Measurements from ENCODE around the gene GNL3. TPM values are rescaled to one million over a fixed set of nuclear protein-coding genes. Genes with fewer than 3 reads are reported as not detected.
A peak's percentile ranks its signal among the peaks of the same experiment; 100 is the strongest.

GNL3 gene
- total RNA-seq, 2 experiments from 2014 or later = 104 to 106 TPM

DNA sequence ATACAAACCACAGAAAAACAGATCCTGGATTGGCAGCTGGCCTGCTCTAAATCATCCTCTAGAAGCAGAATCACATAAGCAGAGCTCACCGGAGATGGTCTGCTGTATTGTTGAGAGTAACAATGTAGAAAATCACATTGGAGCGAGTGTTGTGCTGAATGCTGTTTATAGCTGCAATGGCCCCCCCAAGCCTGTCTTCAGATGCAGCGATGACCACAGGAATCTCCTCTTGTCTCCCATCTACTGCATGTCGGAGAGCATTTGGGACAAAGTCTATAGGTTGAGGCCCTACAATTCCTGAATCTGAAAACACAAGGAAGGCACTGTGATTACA is 11.8 kb downstream of the GNL3 start:
- intact Hi-C loops (cut with DNase I, micrococcal nuclease) = no loop called here
- Mint-ChIP-seq H3K4me3 (no peak overlapping the region), H3K9me3 (no peaks in the 10 kb centered on the region), H3K27ac (peak overlapping the region; percentile 31), H3K4me1 (ENCODE audit: low read depth) (no peaks in the 10 kb centered on the region), H3K36me3 (ENCODE audit: low read depth) (peaks cover 63% of the 10 kb centered on the region), H3K27me3 (no peaks in the 10 kb centered on the region)
- Histone ChIP-seq H3K9me3 (ENCODE audit: control insufficient read depth in 1 of 2, insufficient read depth in 1 of 2, low read length in 2 of 2) (no peaks in the 10 kb centered on the region), H3K27ac (ENCODE audit: low read depth in 1 of 2, low read length in 2 of 2) (no peak overlapping the region), H3K4me3 (ENCODE audit: low read length) (no peak overlapping the region), H3K36me3 (ENCODE audit: insufficient read depth, low read length) (peaks cover 62% of the 10 kb centered on the region), H3K4me1 (ENCODE audit: insufficient read depth, low read length) (peaks cover 5% of the 10 kb centered on the region), H3K27me3 (ENCODE audit: control insufficient read depth in 1 of 2, insufficient read depth in 2 of 2, low read length in 2 of 2) (no peaks in the 10 kb centered on the region)
- ChIA-PET CTCF (no interaction called here), POLR2A (interaction anchor here (0.5 kb wide), 1 partner anchor 71 kb away, joined by 3 read pairs; no protein-coding TSS in a partner anchor)
- TF ChIP-seq, protein P1, sequence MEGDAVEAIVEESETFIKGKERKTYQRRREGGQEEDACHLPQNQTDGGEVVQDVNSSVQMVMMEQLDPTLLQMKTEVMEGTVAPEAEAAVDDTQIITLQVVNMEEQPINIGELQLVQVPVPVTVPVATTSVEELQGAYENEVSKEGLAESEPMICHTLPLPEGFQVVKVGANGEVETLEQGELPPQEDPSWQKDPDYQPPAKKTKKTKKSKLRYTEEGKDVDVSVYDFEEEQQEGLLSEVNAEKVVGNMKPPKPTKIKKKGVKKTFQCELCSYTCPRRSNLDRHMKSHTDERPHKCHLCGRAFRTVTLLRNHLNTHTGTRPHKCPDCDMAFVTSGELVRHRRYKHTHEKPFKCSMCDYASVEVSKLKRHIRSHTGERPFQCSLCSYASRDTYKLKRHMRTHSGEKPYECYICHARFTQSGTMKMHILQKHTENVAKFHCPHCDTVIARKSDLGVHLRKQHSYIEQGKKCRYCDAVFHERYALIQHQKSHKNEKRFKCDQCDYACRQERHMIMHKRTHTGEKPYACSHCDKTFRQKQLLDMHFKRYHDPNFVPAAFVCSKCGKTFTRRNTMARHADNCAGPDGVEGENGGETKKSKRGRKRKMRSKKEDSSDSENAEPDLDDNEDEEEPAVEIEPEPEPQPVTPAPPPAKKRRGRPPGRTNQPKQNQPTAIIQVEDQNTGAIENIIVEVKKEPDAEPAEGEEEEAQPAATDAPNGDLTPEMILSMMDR (IDR thresholded peaks at IDR 0.05) = no peak
- DNase-seq (no peak), ATAC-seq (ENCODE audit: poor library complexity) (no peak)

DNA sequence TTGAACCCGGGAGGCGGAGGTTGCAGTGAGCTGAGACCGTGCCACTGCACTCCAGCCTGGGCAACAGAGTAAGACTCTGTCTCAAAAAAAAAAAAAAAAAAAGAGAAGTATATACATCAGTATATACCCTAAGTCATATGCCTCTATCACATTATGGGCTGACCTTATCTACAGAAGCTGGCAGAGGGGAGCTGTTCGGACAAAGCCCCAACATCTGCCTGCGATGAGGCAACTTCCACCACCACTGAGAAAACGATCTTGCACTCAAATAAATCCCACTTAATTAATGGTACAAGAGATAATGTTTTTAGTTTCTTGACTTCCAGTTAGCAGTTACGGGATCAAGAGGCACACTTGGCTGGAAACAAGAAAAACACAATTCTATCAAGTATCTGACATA is 17.5 kb downstream of the GNL3 start:
- no peak for ATAC-seq (ENCODE audit: poor library complexity)
- Mint-ChIP-seq H3K27me3 (no peaks in the 10 kb centered on the region), H3K4me1 (ENCODE audit: low read depth) (peaks cover 40% of the 10 kb centered on the region), H3K36me3 (ENCODE audit: low read depth) (peaks cover 41% of the 10 kb centered on the region), H3K4me3 (peak overlapping the region; percentile 96), H3K9me3 (no peaks in the 10 kb centered on the region), H3K27ac (peak overlapping the region; percentile 17)
- TF ChIP-seq, protein P1 (IDR thresholded peaks at IDR 0.05) = no peak
- intact Hi-C loops (cut with DNase I, micrococcal nuclease) = loop anchor here in 1 of 2 experiments (10.0 kb wide), 2 partner anchors 641 to 709 kb away; partner anchors contain the start of genes DCP1A and RPL29
- Histone ChIP-seq H3K36me3 (ENCODE audit: insufficient read depth, low read length) (peaks cover 19% of the 10 kb centered on the region), H3K9me3 (ENCODE audit: control insufficient read depth in 1 of 2, insufficient read depth in 1 of 2, low read length in 2 of 2) (no peaks in the 10 kb centered on the region), H3K27me3 (ENCODE audit: control insufficient read depth in 1 of 2, insufficient read depth in 2 of 2, low read length in 2 of 2) (no peaks in the 10 kb centered on the region), H3K4me1 (ENCODE audit: insufficient read depth, low read length) (peaks cover 39% of the 10 kb centered on the region), H3K4me3 (ENCODE audit: low read length) (no peak overlapping the region), H3K27ac (ENCODE audit: low read depth in 1 of 2, low read length in 2 of 2) (no peak overlapping the region)
- ChIA-PET POLR2A (no interaction called here), CTCF (no interaction called here)
- DNase-seq = no peak

DNA sequence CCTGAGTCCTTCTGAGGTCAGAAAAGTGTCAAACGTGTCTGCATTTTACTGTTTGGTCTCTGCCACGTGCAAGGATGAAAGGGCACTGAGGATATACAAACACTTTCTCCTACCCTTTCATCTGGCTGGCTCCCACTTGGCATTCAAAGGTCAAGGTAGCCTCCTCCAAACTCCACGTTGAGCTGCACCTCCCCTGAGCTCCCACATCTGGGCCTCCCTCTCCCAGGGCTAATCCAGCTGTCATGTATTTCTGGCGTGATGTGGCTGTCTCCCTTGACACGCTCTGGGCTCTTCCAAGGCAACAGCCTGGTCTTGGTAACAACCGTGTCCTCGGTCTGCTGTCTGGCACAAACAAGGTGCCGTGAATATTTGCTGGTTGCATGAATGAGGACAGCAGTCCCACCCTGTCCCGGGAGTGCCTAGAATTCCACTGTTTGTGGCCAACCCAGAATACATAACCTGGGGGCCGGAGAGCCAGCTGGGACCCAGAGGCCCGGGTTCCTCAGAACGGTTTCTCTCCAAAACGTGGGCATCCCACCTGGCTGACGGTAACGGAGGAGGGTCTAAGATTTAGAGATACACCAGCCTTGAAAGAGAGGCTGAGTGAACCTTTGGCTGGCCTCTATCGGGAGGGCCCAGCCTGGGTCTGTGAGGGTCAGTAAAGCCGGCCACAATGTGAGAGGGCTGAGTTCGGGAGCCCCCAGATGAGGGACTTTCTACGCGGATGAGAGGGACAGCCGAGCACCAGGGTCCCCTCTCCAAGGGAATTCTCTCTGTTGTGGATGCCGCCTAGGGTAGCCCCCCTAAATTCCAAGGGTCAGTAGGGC is 19.0 kb downstream of the GNL3 start:
- ATAC-seq (ENCODE audit: poor library complexity) (no peak), DNase-seq (peak in 3 of 14 experiments; percentile 9 to 37 (median 27))
- ChIA-PET POLR2A (interaction anchor here (1.1 to 2.6 kb wide), 9 partner anchors 9 to 1205 kb away, joined by 3 to 23 read pairs (median 4); partner anchors contain the start of genes PBRM1 and STIMATE), CTCF (no interaction called here)
- H3K9me3 ChIP-seq (ENCODE audit: control insufficient read depth in 1 of 2, insufficient read depth in 1 of 2, low read length in 2 of 2) = no peaks in the 10 kb centered on the region
- peak overlapping the region; percentile 80 to 86 for H3K27ac ChIP-seq (ENCODE audit: low read depth in 1 of 2, low read length in 2 of 2)
- H3K4me1 Mint-ChIP-seq (ENCODE audit: low read depth) = peaks cover 40% of the 10 kb centered on the region
- H3K4me1 ChIP-seq (ENCODE audit: insufficient read depth, low read length) = peaks cover 39% of the 10 kb centered on the region
- peaks cover 29% of the 10 kb centered on the region for H3K36me3 ChIP-seq (ENCODE audit: insufficient read depth, low read length)
- intact Hi-C loops (cut with DNase I, micrococcal nuclease) = loop anchor here (1.0 to 10.0 kb wide), 4 partner anchors 18 to 710 kb away; partner anchors contain the start of genes DCP1A (in 1 of the 2), GNL3 (in 1 of the 2) and RPL29 (in 1 of the 2)
- H3K36me3 Mint-ChIP-seq (ENCODE audit: low read depth) = peaks cover 43% of the 10 kb centered on the region
- peak overlapping the region; percentile 98 for H3K4me3 ChIP-seq (ENCODE audit: low read length)
- H3K9me3 Mint-ChIP-seq = no peaks in the 10 kb centered on the region
- H3K27me3 Mint-ChIP-seq = no peaks in the 10 kb centered on the region
- TF ChIP-seq, protein P1 (IDR thresholded peaks at IDR 0.05) = no peak
- H3K4me3 Mint-ChIP-seq = peak overlapping the region; percentile 96
- H3K27me3 ChIP-seq (ENCODE audit: control insufficient read depth in 1 of 2, insufficient read depth in 2 of 2, low read length in 2 of 2) = no peaks in the 10 kb centered on the region
- H3K27ac Mint-ChIP-seq = peak overlapping the region; percentile 98
